ENCODE data around the gene CAMK2G. TPM values are rescaled to one million over a fixed set of nuclear protein-coding genes. Genes with fewer than 3 reads are reported as not detected.

Gene CAMK2G
- total RNA-seq, 1 donor from 2014 or later = 36.6 TPM

DNA sequence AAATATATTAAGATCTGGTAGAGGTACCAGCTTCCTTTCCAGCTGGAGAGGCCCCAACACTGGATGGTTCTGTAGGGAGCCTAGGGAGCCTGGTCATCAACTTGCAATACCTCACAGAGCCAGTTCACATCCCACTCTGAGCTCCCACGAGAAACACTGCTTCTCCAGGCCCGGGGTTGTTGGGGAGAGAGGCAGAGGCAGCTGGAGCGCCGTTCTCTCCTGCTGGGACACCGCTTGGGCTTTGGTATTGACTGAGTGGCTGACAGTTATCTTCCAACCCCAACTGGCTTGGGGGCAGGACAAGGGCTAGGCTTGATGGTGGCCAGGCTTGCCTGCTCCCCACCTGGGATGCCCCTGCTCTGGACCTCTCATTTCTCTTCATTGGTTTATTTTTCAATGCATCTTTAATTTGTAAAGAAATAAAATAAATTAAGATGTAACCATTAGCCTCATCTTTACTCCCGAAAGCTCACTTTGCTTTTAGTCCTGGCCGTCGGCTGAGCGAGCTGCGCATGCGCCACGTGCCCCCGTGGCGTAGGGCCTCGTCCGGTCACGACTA lies 102.6 kb downstream of the CAMK2G start:
- H3K27me3 Mint-ChIP-seq (ENCODE audit: insufficient read depth, low read depth) = peaks cover 4% of the 10 kb centered on the region
- no peaks in the 10 kb centered on the region for H3K27me3 ChIP-seq
- no peaks in the 10 kb centered on the region for H3K9me3 ChIP-seq (ENCODE audit: low read depth)
- peak overlapping the region; percentile 78 for H2AFZ ChIP-seq (replicated peaks)
- H3K4me3 ChIP-seq = peak overlapping the region; percentile 83
- peaks cover 33% of the 10 kb centered on the region for H3K4me1 Mint-ChIP-seq
- H3K27ac Mint-ChIP-seq = peak overlapping the region; percentile 63
- H3K27ac ChIP-seq = peak overlapping the region; percentile 24
- H3K9me3 Mint-ChIP-seq = no peaks in the 10 kb centered on the region
- peak overlapping the region; percentile 31 for H3K9ac ChIP-seq
- H3F3A ChIP-seq (ENCODE audit: low read depth) = peaks cover 55% of the 10 kb centered on the region
- peak overlapping the region; percentile 96 for H3K4me3 Mint-ChIP-seq
- peak; percentile 92 for DNase-seq (ENCODE audit: low spot score)
- TF ChIP-seq, protein P1, sequence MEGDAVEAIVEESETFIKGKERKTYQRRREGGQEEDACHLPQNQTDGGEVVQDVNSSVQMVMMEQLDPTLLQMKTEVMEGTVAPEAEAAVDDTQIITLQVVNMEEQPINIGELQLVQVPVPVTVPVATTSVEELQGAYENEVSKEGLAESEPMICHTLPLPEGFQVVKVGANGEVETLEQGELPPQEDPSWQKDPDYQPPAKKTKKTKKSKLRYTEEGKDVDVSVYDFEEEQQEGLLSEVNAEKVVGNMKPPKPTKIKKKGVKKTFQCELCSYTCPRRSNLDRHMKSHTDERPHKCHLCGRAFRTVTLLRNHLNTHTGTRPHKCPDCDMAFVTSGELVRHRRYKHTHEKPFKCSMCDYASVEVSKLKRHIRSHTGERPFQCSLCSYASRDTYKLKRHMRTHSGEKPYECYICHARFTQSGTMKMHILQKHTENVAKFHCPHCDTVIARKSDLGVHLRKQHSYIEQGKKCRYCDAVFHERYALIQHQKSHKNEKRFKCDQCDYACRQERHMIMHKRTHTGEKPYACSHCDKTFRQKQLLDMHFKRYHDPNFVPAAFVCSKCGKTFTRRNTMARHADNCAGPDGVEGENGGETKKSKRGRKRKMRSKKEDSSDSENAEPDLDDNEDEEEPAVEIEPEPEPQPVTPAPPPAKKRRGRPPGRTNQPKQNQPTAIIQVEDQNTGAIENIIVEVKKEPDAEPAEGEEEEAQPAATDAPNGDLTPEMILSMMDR (IDR thresholded peaks at IDR 0.05) = no peak
- TF ChIP-seq EZH2 (IDR thresholded peaks at IDR 0.05) = no peak
- no peak for TF ChIP-seq EZH2phosphoT487 (IDR thresholded peaks at IDR 0.05)
- peak overlapping the region; percentile 90 for H3K4me2 ChIP-seq
- H3K36me3 Mint-ChIP-seq = peaks cover 32% of the 10 kb centered on the region
- H3K36me3 ChIP-seq = no peaks in the 10 kb centered on the region
- H3K4me1 ChIP-seq = peaks cover 30% of the 10 kb centered on the region
- peaks cover 36% of the 10 kb centered on the region for H3K79me2 ChIP-seq (ENCODE audit: low read depth)
- peaks cover 26% of the 10 kb centered on the region for H4K20me1 ChIP-seq (ENCODE audit: low read depth)

DNA sequence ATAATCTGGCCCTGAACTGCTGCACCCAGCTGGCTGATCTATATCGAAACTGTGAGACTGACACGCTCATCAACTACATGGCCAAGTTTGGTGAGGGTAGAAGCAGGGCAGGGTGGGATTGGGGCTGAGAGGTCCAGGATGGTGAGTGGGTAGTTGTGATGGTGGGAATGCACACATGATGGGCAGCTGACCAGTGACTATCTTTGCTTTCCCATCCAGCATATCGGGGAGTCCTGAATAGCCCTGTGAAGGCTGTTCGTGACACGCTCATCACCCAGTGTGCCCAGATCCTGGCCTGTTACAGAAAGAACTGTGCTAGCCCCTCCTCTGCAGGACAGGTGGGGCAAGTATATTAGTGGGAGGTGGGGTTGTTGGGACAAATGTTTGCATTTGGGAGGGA lies 105.0 kb downstream of the CAMK2G start:
- Mint-ChIP-seq H3K27ac (no peak overlapping the region), H3K9me3 (no peaks in the 10 kb centered on the region), H3K4me3 (no peak overlapping the region), H3K36me3 (peaks cover 46% of the 10 kb centered on the region), H3K27me3 (ENCODE audit: insufficient read depth, low read depth) (peaks cover 4% of the 10 kb centered on the region), H3K4me1 (peaks cover 19% of the 10 kb centered on the region)
- no peaks in the 10 kb centered on the region for H3K36me3 ChIP-seq
- H3K4me1 ChIP-seq = peaks cover 16% of the 10 kb centered on the region
- peaks cover 41% of the 10 kb centered on the region for H3F3A ChIP-seq (ENCODE audit: low read depth)
- H3K27me3 ChIP-seq = no peaks in the 10 kb centered on the region
- no peak overlapping the region for H2AFZ ChIP-seq (replicated peaks)
- no peak overlapping the region for H3K4me3 ChIP-seq
- TF ChIP-seq EZH2 (IDR thresholded peaks at IDR 0.05) (no peak), EZH2phosphoT487 (IDR thresholded peaks at IDR 0.05) (no peak)
- TF ChIP-seq, protein P1 (IDR thresholded peaks at IDR 0.05) = no peak
- no peaks in the 10 kb centered on the region for H3K9me3 ChIP-seq (ENCODE audit: low read depth)
- H3K9ac ChIP-seq = no peak overlapping the region
- peaks cover 11% of the 10 kb centered on the region for H4K20me1 ChIP-seq (ENCODE audit: low read depth)
- peaks cover 14% of the 10 kb centered on the region for H3K79me2 ChIP-seq (ENCODE audit: low read depth)
- DNase-seq (ENCODE audit: low spot score) = no peak
- no peak overlapping the region for H3K4me2 ChIP-seq
- no peak overlapping the region for H3K27ac ChIP-seq

- H3K27ac ChIP-seq = no peak overlapping the region
- no peak for DNase-seq (ENCODE audit: low spot score)
- H3K4me1 ChIP-seq = peaks cover 11% of the 10 kb centered on the region
- TF ChIP-seq EZH2phosphoT487 (IDR thresholded peaks at IDR 0.05) (no peak), EZH2 (IDR thresholded peaks at IDR 0.05) (no peak)
- H3K27me3 ChIP-seq = no peaks in the 10 kb centered on the region
- peaks cover 41% of the 10 kb centered on the region for H3F3A ChIP-seq (ENCODE audit: low read depth)
- H3K27ac Mint-ChIP-seq = no peak overlapping the region
- H3K9me3 ChIP-seq (ENCODE audit: low read depth) = no peaks in the 10 kb centered on the region
- H3K27me3 Mint-ChIP-seq (ENCODE audit: insufficient read depth, low read depth) = peaks cover 4% of the 10 kb centered on the region
- no peak overlapping the region for H3K4me3 Mint-ChIP-seq
- no peak overlapping the region for H3K4me2 ChIP-seq
- no peaks in the 10 kb centered on the region for H3K9me3 Mint-ChIP-seq
- H3K79me2 ChIP-seq (ENCODE audit: low read depth) = peaks cover 8% of the 10 kb centered on the region
- no peak overlapping the region for H2AFZ ChIP-seq (replicated peaks)
- no peak overlapping the region for H3K4me3 ChIP-seq
- peaks cover 15% of the 10 kb centered on the region for H3K4me1 Mint-ChIP-seq
- no peaks in the 10 kb centered on the region for H3K36me3 ChIP-seq
- peaks cover 48% of the 10 kb centered on the region for H3K36me3 Mint-ChIP-seq
- H3K9ac ChIP-seq = no peak overlapping the region
- H4K20me1 ChIP-seq (ENCODE audit: low read depth) = peaks cover 6% of the 10 kb centered on the region
Observed at GRCh38 chr10:73768881-73769280, 105.5 kb downstream of the CAMK2G start.

DNA sequence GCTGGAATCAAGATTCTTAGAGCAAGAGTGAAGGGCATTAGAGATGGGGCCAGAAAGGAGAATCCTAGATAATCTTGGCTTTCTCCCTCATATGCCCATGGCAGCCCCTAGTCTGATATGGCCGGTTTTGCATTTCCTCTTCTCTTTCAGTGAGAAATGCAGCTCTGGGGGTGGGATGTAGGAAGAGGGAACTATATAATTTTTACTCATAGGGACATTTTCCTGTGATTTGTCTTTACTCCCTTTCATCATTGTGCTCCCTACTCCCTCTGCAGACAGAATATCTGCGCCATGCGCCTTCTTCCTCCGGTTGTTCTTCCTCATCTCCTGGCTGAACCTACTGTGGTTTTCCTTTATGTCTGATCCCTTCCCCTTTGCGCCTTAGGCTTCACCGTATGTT lies 109.3 kb downstream of the CAMK2G start:
- TF ChIP-seq EZH2 (IDR thresholded peaks at IDR 0.05) (no peak), EZH2phosphoT487 (IDR thresholded peaks at IDR 0.05) (no peak)
- TF ChIP-seq, protein P1 (IDR thresholded peaks at IDR 0.05) = no peak
- no peaks in the 10 kb centered on the region for H3K4me1 ChIP-seq
- H4K20me1 ChIP-seq (ENCODE audit: low read depth) = no peaks in the 10 kb centered on the region
- H3K4me3 ChIP-seq = no peak overlapping the region
- H3K36me3 ChIP-seq = no peaks in the 10 kb centered on the region
- no peaks in the 10 kb centered on the region for H3K9me3 ChIP-seq (ENCODE audit: low read depth)
- Mint-ChIP-seq H3K36me3 (peaks cover 53% of the 10 kb centered on the region), H3K27me3 (ENCODE audit: insufficient read depth, low read depth) (peaks cover 2% of the 10 kb centered on the region), H3K4me1 (no peaks in the 10 kb centered on the region), H3K4me3 (no peak overlapping the region), H3K9me3 (no peaks in the 10 kb centered on the region), H3K27ac (no peak overlapping the region)
- H3K27me3 ChIP-seq = no peaks in the 10 kb centered on the region
- peaks cover 9% of the 10 kb centered on the region for H3F3A ChIP-seq (ENCODE audit: low read depth)
- H3K27ac ChIP-seq = no peak overlapping the region
- H3K9ac ChIP-seq = no peak overlapping the region
- H3K4me2 ChIP-seq = no peak overlapping the region
- no peak overlapping the region for H2AFZ ChIP-seq (replicated peaks)
- no peak for DNase-seq (ENCODE audit: low spot score)
- H3K79me2 ChIP-seq (ENCODE audit: low read depth) = no peaks in the 10 kb centered on the region

All from neural progenitor cell (in vitro differentiated cells).